ENCODE data around the gene MFAP3. TPM values are rescaled to one million over a fixed set of nuclear protein-coding genes. Genes with fewer than 3 reads are reported as not detected.
A peak's percentile ranks its signal among the peaks of the same experiment; 100 is the strongest.
"Not testable (repeated sequence)": the region's sequence is repeated elsewhere in the genome, so short reads cannot be mapped to it uniquely, and the experiment has no call there.

MFAP3 gene
- total RNA-seq, 1 donor from 2014 or later, result 113 TPM

DNA sequence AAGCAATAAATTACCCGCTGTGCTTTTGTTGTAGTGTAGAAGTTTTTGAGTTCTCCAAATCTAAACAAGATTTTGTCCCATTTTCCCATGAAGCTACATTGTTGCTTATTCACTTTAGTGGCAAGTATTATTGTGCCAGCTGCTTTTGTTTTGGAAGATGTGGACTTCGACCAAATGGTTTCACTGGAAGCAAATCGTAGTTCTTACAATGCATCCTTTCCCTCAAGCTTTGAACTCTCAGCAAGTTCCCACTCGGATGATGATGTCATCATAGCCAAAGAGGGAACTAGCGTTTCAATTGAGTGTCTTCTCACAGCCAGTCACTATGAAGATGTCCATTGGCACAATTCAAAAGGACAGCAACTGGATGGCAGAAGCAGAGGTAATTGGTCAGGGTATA, 10.9 kb downstream of the MFAP3 start:
- DNase-seq (ENCODE audit: low read depth in 2 of 2), result no peak

DNA sequence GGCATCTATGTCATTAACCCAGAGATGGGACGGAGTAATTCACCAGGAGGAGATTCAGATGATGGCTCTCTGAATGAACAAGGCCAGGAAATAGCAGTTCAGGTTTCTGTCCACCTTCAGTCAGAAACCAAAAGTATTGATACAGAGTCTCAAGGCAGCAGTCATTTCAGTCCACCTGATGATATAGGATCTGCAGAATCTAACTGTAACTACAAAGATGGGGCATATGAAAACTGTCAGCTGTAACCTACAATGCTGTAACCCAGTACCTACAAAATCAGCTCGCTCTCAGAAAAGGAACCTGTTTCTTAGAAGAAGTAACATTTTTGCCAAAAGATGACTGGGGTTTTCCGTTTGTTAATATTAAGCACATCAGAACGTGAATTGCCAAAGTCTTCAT, 14.7 kb downstream of the MFAP3 start:
- no peak for DNase-seq (ENCODE audit: low read depth in 2 of 2)

DNA sequence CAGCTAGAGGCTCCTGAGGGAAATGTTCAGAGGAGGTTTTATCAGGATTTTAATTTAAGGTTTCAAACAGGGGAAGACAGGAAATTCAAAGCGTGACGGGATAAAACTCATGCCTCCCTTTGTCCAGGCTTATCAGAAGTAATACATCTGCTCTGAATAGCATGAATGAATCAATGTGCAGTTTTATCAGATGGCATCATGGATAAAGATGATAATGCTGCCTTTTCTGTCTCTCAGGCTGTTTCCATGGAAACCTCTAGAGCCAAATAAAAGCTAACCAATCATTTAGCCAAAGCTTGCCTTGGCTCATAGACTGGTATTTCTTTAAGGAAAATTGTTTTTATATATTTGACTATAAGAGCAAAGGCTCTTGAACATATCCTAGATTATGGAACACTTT, 16.4 kb downstream of the MFAP3 start:
- DNase-seq (ENCODE audit: low read depth in 2 of 2), result peak in 1 of 2 donors; percentile 32

DNA sequence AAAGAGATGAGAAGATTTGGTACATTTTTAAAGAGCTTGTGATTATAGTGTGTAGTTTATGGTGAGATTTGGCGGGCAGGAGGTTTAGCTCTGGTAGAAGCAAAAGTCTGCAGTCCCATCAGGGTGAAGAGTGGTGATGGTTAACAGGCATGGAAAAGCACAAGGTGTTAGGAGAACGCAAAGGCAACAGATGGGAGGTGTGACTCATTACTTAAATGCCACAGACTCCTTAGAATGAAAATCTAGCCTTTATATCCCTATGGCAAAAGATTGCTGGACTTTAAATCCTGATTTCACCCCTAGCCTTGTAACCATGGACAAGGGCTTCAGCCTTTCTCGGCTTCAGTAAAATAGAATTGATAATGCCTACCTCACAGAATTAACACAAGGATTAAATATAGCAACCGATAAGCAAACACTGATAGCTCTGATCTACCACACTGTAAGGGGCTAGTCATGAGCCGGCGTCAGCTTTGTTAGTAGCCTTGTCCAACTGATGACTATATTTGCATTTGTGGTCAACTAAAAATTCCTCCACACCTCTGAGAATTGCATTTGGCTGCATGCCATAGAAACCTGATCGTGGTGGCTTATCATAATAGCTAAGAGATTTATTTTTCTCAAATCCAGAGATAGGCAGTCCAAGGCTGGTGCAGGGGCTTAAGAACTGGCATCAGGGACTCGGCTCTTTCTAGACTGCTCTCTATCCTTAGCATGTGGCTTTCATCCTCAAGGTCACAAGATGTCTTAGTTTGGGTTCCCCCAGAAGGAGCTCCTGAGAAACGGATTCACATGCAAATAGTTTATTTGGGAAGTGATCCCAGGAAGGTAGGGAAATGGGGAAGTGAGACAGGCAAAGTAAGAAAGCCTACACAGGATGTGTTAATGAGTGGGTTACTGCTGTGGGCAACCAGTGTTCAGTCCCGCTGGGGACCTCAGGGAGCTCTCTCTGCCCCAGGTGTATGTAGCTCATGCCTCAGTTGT, 19.6 kb downstream of the MFAP3 start:
- peak in 1 of 2 donors; percentile 36 for DNase-seq (ENCODE audit: low read depth in 2 of 2)

DNA sequence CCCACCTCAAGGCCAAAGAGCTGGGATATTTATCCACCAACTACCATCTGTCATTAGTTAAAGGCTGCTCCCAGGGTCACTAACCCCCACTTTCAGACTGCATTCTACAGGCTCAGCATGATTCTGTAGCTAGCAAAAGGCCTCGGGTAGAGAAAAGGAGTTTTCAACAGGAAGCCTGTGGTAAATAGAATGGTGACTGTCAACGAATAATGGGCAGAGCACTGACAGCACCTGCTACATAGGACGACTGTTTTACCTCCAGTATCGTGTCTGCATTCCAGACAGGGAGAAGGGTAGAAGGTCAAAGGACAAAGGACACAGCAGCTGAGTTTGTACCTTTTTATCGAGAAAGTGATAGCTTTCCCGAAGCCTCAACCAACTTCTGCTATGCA, 20.3 kb downstream of the MFAP3 start:
- no peak for DNase-seq (ENCODE audit: low read depth in 2 of 2)

DNA sequence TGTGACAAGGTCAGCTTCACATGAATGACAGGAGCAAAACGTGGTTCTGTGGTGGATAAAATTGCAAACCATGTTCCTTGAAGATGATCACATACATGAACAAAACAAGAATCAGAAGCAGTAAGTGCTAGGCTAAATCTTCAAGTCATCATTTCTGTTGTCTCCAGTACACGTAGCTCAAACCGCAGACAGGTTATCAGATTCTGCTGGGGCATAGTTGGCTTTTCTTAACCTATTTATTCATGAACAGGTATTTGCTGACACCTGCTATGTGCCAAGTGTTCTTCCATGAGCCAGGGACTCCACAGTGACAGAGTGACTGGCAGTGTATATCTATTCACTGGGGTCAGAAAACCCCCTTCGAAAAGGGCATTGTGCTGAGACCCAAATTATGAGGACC, 20.8 kb downstream of the MFAP3 start:
- DNase-seq (ENCODE audit: low read depth in 2 of 2), result no peak

DNA sequence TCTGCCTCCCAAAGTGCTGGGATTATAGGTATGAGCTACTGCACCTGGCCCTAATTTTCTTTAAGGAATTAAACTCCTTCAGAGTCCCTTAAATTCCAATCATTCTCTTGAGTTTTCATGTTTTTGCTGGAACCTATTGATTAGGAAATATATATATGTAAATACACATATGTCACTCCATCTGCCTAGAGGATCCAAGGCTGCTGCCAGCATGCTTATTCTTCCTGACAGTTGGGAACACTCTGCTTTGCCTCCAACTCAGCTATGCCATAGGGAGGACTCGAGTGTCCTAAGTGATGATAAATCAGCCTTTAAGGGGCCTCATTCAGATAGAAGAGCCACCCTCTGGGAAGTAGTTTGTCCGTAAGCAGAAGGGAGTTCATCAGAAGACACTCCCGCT, 21.8 kb downstream of the MFAP3 start:
- DNase-seq (ENCODE audit: low read depth in 2 of 2), result no peak

DNA sequence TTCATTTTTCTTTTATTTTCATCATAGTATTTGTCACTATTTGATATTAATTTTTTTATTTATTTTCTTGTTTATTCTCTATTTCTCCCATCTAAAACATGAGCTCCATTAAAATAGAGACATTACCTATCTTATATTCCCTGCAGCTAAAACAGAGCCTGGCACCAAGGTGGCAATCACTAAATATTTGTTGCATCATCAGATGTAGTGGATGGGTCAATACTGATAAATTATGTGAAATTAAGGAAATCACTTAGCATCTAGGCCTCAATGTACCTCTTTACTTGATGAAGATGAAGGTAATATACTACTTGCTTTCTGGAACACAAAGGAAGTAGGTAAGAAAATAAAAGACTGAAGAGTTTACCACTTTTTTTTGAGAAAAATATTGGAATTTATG, 24.6 kb downstream of the MFAP3 start:
- no peak for DNase-seq (ENCODE audit: low read depth in 2 of 2)

DNA sequence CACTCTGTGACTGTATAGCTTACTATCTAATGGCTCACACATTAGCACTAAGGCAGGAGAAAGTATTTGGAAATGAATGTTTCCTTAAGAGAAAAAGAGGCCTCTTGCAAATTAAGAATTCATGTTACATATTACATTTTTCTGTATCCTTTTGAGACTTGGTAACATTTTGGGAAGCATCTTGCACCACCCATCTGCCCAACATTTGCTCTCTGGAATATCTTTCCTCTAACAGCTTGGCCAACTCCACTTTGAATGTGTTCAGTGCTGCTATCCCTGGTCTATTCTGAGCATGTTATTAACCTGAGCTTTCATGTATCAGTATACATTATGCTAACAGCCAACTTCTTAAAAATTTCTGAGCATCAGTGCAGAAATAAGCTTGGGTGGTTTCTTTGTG, 27.2 kb downstream of the MFAP3 start:
- no peak for DNase-seq (ENCODE audit: low read depth in 2 of 2)

DNA sequence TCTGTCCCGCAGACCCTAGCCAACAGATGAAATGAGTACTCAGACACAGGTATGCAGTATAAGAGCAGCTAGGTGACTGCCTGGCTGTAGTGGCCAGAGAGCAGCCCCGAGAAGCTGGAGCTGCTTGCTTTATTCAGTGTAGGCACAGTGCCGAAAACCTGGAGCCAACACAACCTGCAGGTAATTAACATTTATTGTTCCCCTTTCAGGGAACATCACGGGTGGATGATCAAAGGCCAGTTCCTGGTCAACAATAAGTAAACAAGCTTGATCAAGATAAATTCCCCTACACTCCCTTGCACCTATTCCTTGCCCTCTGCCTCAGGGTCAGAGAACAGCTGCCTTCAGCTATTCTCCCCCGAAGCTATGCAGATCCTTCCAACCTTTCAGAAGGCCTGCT, 31.1 kb downstream of the MFAP3 start:
- not testable (repeated sequence) for DNase-seq (ENCODE audit: low read depth in 2 of 2)

DNA sequence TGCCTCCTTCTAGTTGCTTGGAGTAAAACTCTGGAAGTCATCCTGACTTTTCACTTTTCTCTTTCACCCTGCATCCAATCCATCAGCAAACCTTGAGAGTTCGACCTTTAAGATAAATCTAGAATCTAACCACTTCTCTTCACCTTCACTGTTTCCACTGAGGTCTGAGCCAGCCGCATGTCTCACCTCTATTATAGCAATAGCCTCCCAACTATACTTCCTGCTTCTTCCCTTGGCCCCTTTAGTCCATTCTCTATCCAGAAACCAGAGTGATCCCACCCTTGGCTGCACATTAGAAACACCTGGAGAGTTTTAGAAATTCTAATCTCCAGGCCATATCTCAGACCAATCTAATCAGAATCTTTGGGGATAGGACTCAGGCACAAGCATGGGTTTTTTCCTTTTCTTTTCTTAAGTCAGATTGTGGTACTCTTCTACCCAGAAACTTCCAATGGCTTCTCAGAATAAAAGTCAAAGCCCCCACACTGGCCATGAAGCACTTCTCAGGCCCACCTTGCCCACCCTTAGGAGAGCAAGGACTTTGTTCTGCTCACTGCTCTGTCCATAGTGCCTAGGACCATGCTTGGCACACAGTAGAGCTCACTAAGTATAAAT, 33.1 kb downstream of the MFAP3 start:
- DNase-seq (ENCODE audit: low read depth in 2 of 2), result no peak

DNA sequence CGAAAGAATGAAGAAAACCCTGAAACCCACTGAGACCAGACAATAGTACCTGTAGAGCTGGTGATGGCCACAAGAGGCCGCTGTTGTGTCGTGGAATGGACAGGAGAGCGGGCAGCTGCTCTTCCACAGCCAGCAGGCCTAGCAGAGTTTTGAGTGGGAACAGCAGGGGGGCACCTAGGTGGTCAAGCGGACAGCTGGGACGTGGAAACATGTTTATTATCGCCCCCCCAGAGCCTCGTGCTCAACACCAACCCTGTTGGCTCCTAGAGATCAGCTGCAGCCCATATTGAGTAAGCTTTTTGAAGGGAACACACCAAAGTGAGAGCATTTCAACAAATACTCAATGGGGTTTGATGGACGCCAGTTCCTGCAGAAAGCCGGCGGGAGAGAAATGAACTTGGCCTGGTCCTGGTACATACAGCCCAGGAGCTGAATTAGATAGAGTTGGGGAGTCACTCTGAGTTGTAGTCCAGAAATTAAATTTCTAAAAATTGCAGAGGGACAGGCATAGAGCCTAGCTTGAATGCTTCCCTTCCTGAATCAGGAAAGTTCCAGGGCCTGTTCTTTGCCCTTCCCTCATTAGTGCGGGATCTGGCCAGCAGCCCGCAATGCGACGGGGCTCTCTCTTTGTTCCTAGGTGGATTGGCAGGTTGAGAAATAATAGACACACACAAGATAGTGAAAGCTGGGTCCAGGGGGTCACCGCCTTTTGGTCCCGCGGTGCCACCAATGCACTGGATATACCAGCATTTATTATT, 33.8 kb downstream of the MFAP3 start:
- peak; percentile 58 to 79 for DNase-seq (ENCODE audit: low read depth in 2 of 2)

DNA sequence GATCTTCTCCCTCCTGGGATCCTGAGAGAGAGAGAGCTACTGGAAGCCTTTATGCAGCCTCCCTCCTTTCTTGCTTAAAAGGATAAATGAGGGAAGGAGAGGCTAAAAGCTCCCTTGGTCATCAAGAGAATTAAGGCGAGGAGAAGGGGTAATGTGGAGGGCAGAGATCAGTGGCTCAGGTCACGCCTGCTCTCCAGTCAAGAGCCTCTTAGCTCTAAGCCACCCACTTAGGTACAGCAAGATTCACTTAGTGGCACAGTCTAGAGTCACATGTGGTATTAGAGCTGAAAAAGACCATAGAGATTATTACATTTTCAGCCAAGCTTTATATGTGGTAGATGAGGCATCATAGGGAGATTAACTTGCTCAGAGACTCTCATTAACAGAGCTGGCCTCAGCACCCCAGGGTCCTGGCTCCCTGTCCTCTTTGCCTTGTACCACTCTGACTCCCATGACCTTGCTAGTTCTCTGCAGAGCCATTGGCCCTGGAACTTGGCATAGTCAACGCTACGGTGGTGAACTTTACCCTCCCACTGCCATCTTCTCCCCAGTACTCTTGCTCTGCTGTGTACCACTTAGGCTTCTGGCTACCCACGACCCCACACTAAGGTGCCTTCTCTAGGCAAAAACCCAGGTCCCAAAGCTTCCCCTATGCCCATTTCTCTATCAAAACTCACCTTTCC, 37.6 kb downstream of the MFAP3 start:
- no peak for DNase-seq (ENCODE audit: low read depth in 2 of 2)

DNA sequence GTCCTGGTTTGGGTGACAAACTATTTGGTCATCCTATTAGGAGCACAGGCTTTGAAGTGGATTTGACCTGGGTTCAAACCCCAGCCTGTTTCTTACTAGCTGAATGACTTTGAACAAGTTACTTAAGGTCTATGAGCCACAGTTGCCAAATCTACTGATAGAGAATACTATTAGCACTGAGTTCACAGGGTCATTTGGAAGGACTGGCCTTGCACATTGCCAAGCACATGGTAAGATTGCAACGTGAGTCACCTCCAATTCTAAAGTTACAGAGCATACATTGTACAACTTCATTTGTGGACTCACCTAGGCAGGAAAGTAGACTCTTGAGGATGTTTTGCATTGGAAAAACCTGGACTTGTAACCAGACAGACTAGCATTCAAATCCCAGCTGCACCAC, 38.9 kb downstream of the MFAP3 start:
- no peak for DNase-seq (ENCODE audit: low read depth in 2 of 2)

DNA sequence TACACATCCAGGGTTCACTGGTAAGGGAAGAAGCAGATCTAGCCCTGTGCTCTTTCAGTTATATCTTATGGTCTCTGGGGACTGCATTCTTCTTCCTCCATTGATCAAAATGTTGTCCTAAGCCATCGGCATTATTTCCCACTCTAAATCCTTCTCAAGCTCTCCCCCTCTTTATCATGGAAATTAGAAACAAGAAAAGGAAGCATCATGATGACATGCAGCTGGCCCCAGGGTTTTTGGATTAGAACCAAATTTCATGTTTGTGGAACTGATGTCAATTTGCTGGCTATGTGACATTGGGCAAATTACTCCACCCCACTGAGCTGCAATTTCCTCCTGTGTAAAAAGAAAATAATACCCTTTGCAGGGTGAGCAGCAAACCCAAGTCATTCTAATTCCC, 39.5 kb downstream of the MFAP3 start:
- DNase-seq (ENCODE audit: low read depth in 2 of 2), result peak in 1 of 2 donors; percentile 43

DNA sequence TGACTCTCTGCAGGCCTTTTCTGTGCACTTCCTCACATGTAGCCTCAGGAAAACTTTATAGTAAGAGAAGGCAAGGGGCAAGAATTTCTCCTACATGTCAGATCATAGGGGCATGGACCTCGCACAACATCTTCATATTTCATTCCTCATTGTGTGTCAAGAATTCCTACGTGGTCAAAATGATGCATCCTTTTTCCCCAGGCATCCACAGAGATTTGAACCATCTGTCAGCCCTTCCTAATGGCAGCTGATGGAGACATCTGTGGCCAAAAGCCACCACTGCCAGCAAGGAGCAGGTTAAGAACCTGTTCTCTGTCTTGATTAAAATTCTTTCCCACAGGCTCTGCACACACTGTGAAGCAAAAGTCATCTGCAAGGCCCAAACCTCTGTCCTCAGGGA, 42.5 kb downstream of the MFAP3 start:
- no peak for DNase-seq (ENCODE audit: low read depth in 2 of 2)

DNA sequence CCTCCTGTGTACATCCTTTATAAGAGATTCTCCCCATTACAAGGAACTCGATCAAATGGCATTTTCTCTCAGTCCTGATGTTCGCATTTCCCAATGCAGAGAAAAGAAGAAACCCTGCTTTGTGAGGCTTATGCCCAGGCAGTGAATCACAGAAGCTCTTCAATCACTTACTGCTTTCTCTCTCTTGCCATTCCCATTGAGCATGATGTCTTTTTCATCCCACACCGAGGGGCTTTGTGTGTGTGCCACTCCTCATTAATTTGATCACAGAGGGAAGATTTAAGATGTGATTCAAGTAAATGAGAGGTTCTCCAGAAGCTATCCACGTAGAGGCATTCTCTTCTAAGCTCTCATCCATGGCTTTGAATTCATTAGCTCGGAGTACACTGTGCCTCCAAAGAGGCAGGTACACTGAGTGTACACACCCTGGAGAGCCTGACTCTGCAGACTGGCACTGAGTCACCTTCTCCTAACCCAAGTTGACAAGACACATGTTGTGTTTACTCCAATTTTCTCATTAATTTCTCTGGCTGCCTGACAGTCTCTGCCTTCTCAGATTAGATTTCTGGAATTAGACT, 45.4 kb downstream of the MFAP3 start:
- no peak for DNase-seq (ENCODE audit: low read depth in 2 of 2)

DNA sequence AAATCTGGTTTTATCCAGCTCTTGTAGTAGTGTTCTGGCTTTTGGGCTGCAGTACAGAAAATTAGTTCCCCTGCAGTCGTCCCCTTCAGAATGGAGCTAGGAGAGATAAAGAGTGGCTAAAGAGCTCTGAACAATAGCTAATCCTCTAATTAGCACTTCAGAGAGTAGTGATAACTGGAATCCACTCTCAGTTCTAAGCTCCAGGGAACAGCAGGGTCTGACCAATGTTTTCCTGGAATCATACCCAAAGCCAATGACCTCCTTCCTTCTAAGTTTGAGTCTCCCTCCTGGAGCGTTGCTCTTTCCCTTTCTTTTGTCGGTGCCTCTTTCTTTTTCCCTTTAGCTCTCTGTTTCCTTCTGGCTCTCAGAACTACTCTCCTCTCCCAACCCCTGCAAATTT, 47.4 kb downstream of the MFAP3 start:
- DNase-seq (ENCODE audit: low read depth in 2 of 2), result no peak

DNA sequence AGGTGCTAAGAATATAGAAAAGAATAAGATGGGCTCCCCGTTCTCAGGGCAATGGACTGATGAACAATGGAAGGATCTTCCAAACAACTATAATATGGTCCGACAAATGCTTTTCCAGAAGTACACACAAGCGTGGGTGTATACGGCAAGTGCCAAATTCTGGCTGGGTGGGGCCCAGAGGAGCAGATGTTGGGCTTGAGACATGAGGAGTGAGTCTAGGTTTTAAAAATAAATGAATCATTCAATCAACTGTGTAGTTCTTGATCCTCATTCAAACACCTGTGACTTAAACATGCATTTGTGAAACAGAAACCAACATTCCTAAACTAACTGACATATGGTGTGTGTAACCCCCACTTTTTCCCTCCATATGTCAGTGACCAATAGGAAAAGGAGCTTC, 47.9 kb downstream of the MFAP3 start:
- no peak for DNase-seq (ENCODE audit: low read depth in 2 of 2)

DNA sequence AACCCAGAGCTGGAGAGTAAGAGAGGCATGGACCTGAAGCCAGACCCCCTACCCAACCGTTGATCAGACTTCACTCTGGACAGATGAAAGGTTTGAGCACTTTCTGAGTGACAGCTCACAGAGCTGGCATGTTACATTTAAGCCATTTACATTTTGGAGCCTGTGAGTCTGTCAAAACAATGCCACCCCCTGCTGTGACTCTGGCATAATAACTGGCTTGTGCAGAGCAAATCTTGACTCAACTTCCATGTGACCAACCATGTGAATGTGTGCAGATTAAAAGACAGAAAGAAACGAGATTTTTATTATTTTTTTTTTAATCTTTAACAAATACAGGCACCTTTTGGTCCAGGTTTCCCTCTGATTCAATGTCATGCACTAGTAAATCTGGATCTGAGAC, 48.5 kb downstream of the MFAP3 start:
- DNase-seq (ENCODE audit: low read depth in 2 of 2), result no peak

DNA sequence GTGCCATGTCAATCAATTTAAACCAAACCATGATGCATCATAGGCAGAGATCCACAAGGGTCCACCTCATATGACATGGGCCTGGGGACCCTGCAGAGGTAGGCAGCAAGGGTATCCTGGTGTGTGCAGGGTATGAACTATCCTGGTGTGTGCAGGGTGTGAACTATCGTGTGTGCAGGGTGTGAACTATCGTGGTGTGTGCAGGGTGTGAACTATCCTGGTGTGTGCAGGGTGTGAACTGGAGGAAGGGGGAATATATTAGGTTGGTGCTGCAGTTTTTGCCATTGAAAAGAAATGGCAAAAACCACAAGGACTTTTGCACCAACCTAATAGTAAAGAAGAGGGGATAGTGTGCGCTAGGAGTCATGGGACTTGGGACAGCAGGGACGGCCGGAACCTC, 50.0 kb downstream of the MFAP3 start:
- DNase-seq (ENCODE audit: low read depth in 2 of 2), result no peak

Data from dermis microvascular lymphatic vessel endothelial cell (primary cell).